K562 (cell line): Measurements from ENCODE around the gene TMPO. TPM values are rescaled to one million over a fixed set of nuclear protein-coding genes. Genes with fewer than 3 reads are reported as not detected.

Experiments used
- CBFA2T2 ChIP-seq: fragments of 450-650 bp; conservative IDR thresholded peaks from 2 replicates; pipeline ENCODE4 v1.6.1; 2017; ENCODE audit warnings: mild to moderate bottlenecking
- DDX20 ChIP-seq: fragments of 450-650 bp; IDR thresholded peaks from 2 replicates; pipeline ENCODE4 v1.6.1; 2016; ENCODE audit warnings: missing genetic modification characterization, low read depth, mild to moderate bottlenecking, missing compliant biosample characterization, moderate library complexity
- EGR1 ChIP-seq: fragments of 450-650 bp; conservative IDR thresholded peaks from 2 replicates; pipeline ENCODE4 v1.6.1; 2017; ENCODE audit warnings: mild to moderate bottlenecking
- FOXM1 ChIP-seq, 2 experiments: fragments of 450-650 bp in 1 of 2; sonication (generic) in 1 of 2; formaldehyde crosslinking in 1 of 2; IDR thresholded peaks; 2 replicates each; pipeline versions ENCODE4 v1.6.1 to v1.9.0; 2017 to 2022; ENCODE audit warnings: low read depth in 2 of 2, mild to moderate bottlenecking in 2 of 2, missing genetic modification reagents in 1 of 2, moderate library complexity in 1 of 2
- GATA2 ChIP-seq: sonication (generic); formaldehyde crosslinking; IDR thresholded peaks from 2 replicates; pipeline ENCODE4 v1.4.0; 2020; ENCODE audit warnings: mild to moderate bottlenecking, missing genetic modification reagents
- LARP7 ChIP-seq: fragments of 450-650 bp; IDR thresholded peaks from 2 replicates; pipeline ENCODE4 v1.6.1; 2016
- MAZ ChIP-seq, 2 experiments: fragments of 450-650 bp in 1 of 2; sonication (generic) in 1 of 2; formaldehyde crosslinking; IDR thresholded peaks in 1 of 2; conservative IDR thresholded peaks in 1 of 2; 2 replicates each; pipeline versions ENCODE4 v1.4.0 to v1.5.0; 2020; ENCODE audit warnings: mild to moderate bottlenecking in 1 of 2, missing genetic modification reagents in 1 of 2
- MEF2D ChIP-seq: conservative IDR thresholded peaks from 2 replicates; pipeline ENCODE4 v1.6.1; 2016; ENCODE audit warnings: low read depth, missing genetic modification characterization, missing compliant biosample characterization
- MTF1 ChIP-seq: fragments of 250-450 bp; sonication (Bioruptor Pico); IDR thresholded peaks from 2 replicates; pipeline ENCODE4 v1.9.0; 2021; ENCODE audit warnings: moderate library complexity, mild to moderate bottlenecking, inconsistent platforms, borderline replicate concordance
- NFIC ChIP-seq: fragments of 450-650 bp; IDR thresholded peaks from 2 replicates; pipeline ENCODE4 v1.6.1; 2017; ENCODE audit warnings: mild to moderate bottlenecking, inconsistent platforms
- PYGO2 ChIP-seq: fragments of 450-650 bp; IDR thresholded peaks from 2 replicates; pipeline ENCODE4 v1.6.1; 2016; ENCODE audit warnings: mild to moderate bottlenecking, missing genetic modification characterization, moderate library complexity, missing compliant biosample characterization
- RBM22 ChIP-seq: fragments of 200-400 bp; formaldehyde crosslinking; IDR thresholded peaks from 2 replicates; pipeline ENCODE4 v1.6.1; 2018; ENCODE audit warnings: low read length, low read depth; ENCODE audit not compliant: poor library complexity, severe bottlenecking
- SRF ChIP-seq, 2 experiments: fragments of 250-450, 450-650 bp in 1 of 2; sonication (Bioruptor Pico) in 1 of 2; sonication (generic) in 1 of 2; formaldehyde crosslinking; IDR thresholded peaks; 2 replicates each; pipeline versions ENCODE4 v1.5.0 to v1.5.1; 2020 to 2022; ENCODE audit warnings: mild to moderate bottlenecking in 1 of 2, missing genetic modification reagents in 1 of 2
- TCFL5 ChIP-seq: fragments of 250-450 bp; sonication (Bioruptor Pico); conservative IDR thresholded peaks from 2 replicates; pipeline ENCODE4 v1.6.1; 2021; ENCODE audit warnings: mild to moderate bottlenecking, moderate library complexity, matching md5 sums
- TRIM28 ChIP-seq: fragments of 450-650 bp; IDR thresholded peaks from 2 replicates; pipeline ENCODE4 v1.6.1; 2017
- U2AF1 ChIP-seq: fragments of 200-400 bp; formaldehyde crosslinking; optimal IDR thresholded peaks from 2 replicates; pipeline ENCODE3; 2017; ENCODE audit warnings: mild to moderate bottlenecking, low read depth, low read length, moderate library complexity
- ZKSCAN8 ChIP-seq: fragments of 200-800 bp; sonication (Bioruptor generic); IDR thresholded peaks from 2 replicates; pipeline ENCODE4 v1.6.1; 2016; ENCODE audit warnings: missing genetic modification characterization, missing compliant biosample characterization
- ZNF644 ChIP-seq: fragments of 200-800 bp; sonication (Bioruptor generic); IDR thresholded peaks from 2 replicates; pipeline ENCODE4 v1.6.1; 2016; ENCODE audit warnings: low read depth, missing genetic modification characterization, missing compliant biosample characterization
- ZNF830 ChIP-seq: fragments of 250-450 bp; sonication (Bioruptor Pico); IDR thresholded peaks from 2 replicates; pipeline ENCODE4 v1.5.0; 2021; ENCODE audit warnings: mild to moderate bottlenecking
- polyA plus RNA-seq, 8 experiments: library from polyadenylated mRNA; depleted of rRNA in 4 of 8; stranded (reverse) in 5 of 8; unstranded in 3 of 8; fragments of >200 nt; fragmentation: Nextera tagmentation in 2 of 8; fragmentation: Illumina TruSeq in 1 of 8; extraction: Ambion mirVana in 2 of 8; extraction: Trizol in 1 of 8; gene quantifications; 2 replicates each; pipeline versions ENCODE4 v1.2.1 to v1.2.3, GENCODE V29; 2011 to 2014; ENCODE audit warnings: inconsistent platforms in 1 of 8, missing spikeins in 1 of 8
- total RNA-seq, 7 experiments: library from RNA; depleted of rRNA in 6 of 7; stranded (reverse); fragments of >200 nt in 6 of 7; fragmentation: Illumina TruSeq in 2 of 7; extraction: Trizol in 2 of 7; gene quantifications; 2 replicates each; pipeline versions ENCODE4 v1.2.1 to v1.2.3, GENCODE V29; 2011 to 2021; ENCODE audit warnings: low replicate concordance in 1 of 7
- TF ChIP-seq, protein P1 (sequence below): sonication (generic); formaldehyde crosslinking; IDR thresholded peaks from 2 replicates; pipeline ENCODE4 v1.8.1; 2023; ENCODE audit warnings: mild to moderate bottlenecking, missing genetic modification reagents, moderate library complexity
- TF ChIP-seq, protein P2 (sequence below): fragments of 450-650 bp; IDR thresholded peaks from 2 replicates; pipeline ENCODE4 v1.6.1; 2016; ENCODE audit warnings: borderline replicate concordance
- TF ChIP-seq, protein P3 (sequence below): sonication (generic); formaldehyde crosslinking; IDR thresholded peaks from 2 replicates; pipeline ENCODE4 v1.8.0; 2022; ENCODE audit warnings: missing genetic modification reagents, mild to moderate bottlenecking, borderline replicate concordance
- TF ChIP-seq, protein P4 (sequence below): sonication (generic); formaldehyde crosslinking; IDR thresholded peaks from 2 replicates; pipeline ENCODE4 v1.8.0; 2022; ENCODE audit warnings: mild to moderate bottlenecking, low read depth, missing genetic modification reagents

Gene TMPO
- total and polyA plus RNA-seq, 9 of the 15 experiments (the other 6 are each of a cell fraction or from before 2014, with no cell fraction given): 62.1 to 263 (median 182) TPM

DNA sequence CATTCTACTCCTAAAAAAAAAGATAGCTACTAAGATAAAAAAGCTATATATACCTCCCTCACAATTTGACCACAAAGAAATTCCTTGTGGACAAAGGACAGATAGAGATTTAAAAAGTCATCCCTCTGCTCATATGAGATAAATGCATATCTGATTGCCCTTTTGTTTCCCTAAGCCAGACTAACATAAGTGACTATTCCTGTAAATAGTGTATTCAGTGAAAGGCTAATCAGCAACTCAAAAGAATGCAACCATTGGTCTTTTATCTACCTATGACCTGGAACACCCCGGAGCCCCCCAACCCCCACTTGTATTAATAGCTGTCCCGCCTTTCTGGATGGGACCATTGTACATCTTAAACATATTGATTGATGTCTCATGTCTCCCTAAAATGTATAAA, 6.3 kb upstream of the TMPO start (continued):
- TF ChIP-seq, protein P1, sequence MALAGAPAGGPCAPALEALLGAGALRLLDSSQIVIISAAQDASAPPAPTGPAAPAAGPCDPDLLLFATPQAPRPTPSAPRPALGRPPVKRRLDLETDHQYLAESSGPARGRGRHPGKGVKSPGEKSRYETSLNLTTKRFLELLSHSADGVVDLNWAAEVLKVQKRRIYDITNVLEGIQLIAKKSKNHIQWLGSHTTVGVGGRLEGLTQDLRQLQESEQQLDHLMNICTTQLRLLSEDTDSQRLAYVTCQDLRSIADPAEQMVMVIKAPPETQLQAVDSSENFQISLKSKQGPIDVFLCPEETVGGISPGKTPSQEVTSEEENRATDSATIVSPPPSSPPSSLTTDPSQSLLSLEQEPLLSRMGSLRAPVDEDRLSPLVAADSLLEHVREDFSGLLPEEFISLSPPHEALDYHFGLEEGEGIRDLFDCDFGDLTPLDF: no peak
- TF ChIP-seq FOXM1 (IDR thresholded peaks at IDR 0.05; ENCODE audit: low read depth) (peak; percentile 77; the same call in 1 of the 2 replicates), FOXM1 (CRISPR knock-in tag; IDR thresholded peaks at IDR 0.05; ENCODE audit: low read depth) (no peak), U2AF1 (no peak), SRF (CRISPR knock-in tag; IDR thresholded peaks at IDR 0.05) (no peak), CBFA2T2 (peak; percentile 82), NFIC (peak; percentile 46; the same call in 1 of the 2 replicates), PYGO2 (tag) (peak; percentile 83), ZNF830 (CRISPR knock-in tag) (no peak), MAZ (CRISPR knock-in tag; conservative IDR thresholded peaks at IDR 0.05 in 1 of 2, IDR thresholded peaks at IDR 0.05 in 1 of 2) (peak in 1 of 2 experiments; percentile 41; a peak in 1 of 4 replicates), RBM22 (no peak), ZNF644 (tag) (peak; percentile 74; the same call in 1 of the 2 replicates), ZKSCAN8 (no peak), TRIM28 (no peak), DDX20 (tag) (no peak), LARP7 (no peak), GATA2 (CRISPR knock-in tag) (no peak), EGR1 (0 out of 2 replicates have a peak, but pooled peaks have one; percentile 20), TCFL5 (CRISPR knock-in tag) (no peak; the same call in 1 of the 2 replicates), MEF2D (tag) (peak; percentile 98), MTF1 (CRISPR knock-in tag) (no peak)
- TF ChIP-seq, protein P2, sequence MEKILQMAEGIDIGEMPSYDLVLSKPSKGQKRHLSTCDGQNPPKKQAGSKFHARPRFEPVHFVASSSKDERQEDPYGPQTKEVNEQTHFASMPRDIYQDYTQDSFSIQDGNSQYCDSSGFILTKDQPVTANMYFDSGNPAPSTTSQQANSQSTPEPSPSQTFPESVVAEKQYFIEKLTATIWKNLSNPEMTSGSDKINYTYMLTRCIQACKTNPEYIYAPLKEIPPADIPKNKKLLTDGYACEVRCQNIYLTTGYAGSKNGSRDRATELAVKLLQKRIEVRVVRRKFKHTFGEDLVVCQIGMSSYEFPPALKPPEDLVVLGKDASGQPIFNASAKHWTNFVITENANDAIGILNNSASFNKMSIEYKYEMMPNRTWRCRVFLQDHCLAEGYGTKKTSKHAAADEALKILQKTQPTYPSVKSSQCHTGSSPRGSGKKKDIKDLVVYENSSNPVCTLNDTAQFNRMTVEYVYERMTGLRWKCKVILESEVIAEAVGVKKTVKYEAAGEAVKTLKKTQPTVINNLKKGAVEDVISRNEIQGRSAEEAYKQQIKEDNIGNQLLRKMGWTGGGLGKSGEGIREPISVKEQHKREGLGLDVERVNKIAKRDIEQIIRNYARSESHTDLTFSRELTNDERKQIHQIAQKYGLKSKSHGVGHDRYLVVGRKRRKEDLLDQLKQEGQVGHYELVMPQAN: no peak
- TF ChIP-seq, protein P3, sequence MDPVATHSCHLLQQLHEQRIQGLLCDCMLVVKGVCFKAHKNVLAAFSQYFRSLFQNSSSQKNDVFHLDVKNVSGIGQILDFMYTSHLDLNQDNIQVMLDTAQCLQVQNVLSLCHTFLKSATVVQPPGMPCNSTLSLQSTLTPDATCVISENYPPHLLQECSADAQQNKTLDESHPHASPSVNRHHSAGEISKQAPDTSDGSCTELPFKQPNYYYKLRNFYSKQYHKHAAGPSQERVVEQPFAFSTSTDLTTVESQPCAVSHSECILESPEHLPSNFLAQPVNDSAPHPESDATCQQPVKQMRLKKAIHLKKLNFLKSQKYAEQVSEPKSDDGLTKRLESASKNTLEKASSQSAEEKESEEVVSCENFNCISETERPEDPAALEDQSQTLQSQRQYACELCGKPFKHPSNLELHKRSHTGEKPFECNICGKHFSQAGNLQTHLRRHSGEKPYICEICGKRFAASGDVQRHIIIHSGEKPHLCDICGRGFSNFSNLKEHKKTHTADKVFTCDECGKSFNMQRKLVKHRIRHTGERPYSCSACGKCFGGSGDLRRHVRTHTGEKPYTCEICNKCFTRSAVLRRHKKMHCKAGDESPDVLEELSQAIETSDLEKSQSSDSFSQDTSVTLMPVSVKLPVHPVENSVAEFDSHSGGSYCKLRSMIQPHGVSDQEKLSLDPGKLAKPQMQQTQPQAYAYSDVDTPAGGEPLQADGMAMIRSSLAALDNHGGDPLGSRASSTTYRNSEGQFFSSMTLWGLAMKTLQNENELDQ (CRISPR knock-in tag): no peak
- TF ChIP-seq, protein P4, sequence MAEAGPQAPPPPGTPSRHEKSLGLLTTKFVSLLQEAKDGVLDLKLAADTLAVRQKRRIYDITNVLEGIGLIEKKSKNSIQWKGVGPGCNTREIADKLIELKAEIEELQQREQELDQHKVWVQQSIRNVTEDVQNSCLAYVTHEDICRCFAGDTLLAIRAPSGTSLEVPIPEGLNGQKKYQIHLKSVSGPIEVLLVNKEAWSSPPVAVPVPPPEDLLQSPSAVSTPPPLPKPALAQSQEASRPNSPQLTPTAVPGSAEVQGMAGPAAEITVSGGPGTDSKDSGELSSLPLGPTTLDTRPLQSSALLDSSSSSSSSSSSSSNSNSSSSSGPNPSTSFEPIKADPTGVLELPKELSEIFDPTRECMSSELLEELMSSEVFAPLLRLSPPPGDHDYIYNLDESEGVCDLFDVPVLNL (CRISPR knock-in tag): no peak
